CD4-positive, alpha-beta T cell (primary cell): ENCODE results near the gene FBXW12. TPM values are rescaled to one million over a fixed set of nuclear protein-coding genes. Genes with fewer than 3 reads are reported as not detected.

ENCODE experiments used
- ATAC-seq: fragments of 200-7000 bp; cut with Tn5 transposase; one replicate; pipeline ENCODE4 v1.10.0; 2022; ENCODE audit warnings: mild to moderate bottlenecking; ENCODE audit not compliant: poor library complexity
- CTCF ChIA-PET: fragments of 350-600 bp; sonication (Branson Sonifier 250); formaldehyde crosslinking; loops from one replicate; lab custom pipeline; 2021; ENCODE audit warnings: antibody characterized with exemption, inconsistent platforms; lab: Charles Lee
- POLR2A ChIA-PET: fragments of 350-600 bp; sonication (Branson Sonifier 250); formaldehyde crosslinking; loops from one replicate; lab custom pipeline; 2021; ENCODE audit warnings: antibody characterized with exemption, inconsistent platforms; lab: Charles Lee
- DNase-seq, 14 experiments: peaks; one replicate each; pipeline ENCODE4 v3.0.0-alpha.2; 2013 to 2020; ENCODE audit warnings: mixed read lengths in 2 of 14
- H3K27ac ChIP-seq, 2 donors: one replicate each; pipeline versions ENCODE4 v1.5.1 to v1.7.0; 2013; ENCODE audit warnings: low read length in 2 of 2, low read depth in 1 of 2, mild to moderate bottlenecking in 1 of 2
- H3K27me3 ChIP-seq, 2 experiments: 1 replicate in 1 of 2; 2 replicates in 1 of 2; pipeline versions ENCODE4 v1.6.1 to v1.7.0; 2013; ENCODE audit warnings: low read length in 2 of 2, control low read depth in 1 of 2, mild to moderate bottlenecking in 1 of 2, moderate library complexity in 1 of 2; ENCODE audit not compliant: insufficient read depth in 2 of 2, control insufficient read depth in 1 of 2
- H3K36me3 ChIP-seq: one replicate; pipeline ENCODE4 v1.6.1; 2013; ENCODE audit warnings: low read length, control low read depth; ENCODE audit not compliant: insufficient read depth
- H3K4me1 ChIP-seq: one replicate; pipeline ENCODE4 v1.6.1; 2013; ENCODE audit warnings: low read length, control low read depth; ENCODE audit not compliant: insufficient read depth
- H3K4me3 ChIP-seq: one replicate; pipeline ENCODE4 v1.5.1; 2013; ENCODE audit warnings: mild to moderate bottlenecking, low read length, moderate library complexity
- H3K9me3 ChIP-seq, 2 experiments: 1 replicate in 1 of 2; 2 replicates in 1 of 2; pipeline versions ENCODE4 v1.6.1 to v1.7.0; 2013; ENCODE audit warnings: low read length in 2 of 2, mild to moderate bottlenecking in 2 of 2, control low read depth in 1 of 2, moderate library complexity in 1 of 2; ENCODE audit not compliant: control insufficient read depth in 1 of 2, insufficient read depth in 1 of 2
- H3K27ac Mint-ChIP-seq: one replicate; pipeline ENCODE4 v1.8.0; 2020; ENCODE audit warnings: mixed read lengths
- H3K27me3 Mint-ChIP-seq: one replicate; pipeline ENCODE4 v1.8.0; 2021; ENCODE audit warnings: mixed read lengths
- H3K36me3 Mint-ChIP-seq: one replicate; pipeline ENCODE4 v1.8.0; 2021; ENCODE audit warnings: low read depth, mixed read lengths
- H3K4me1 Mint-ChIP-seq: one replicate; pipeline ENCODE4 v1.8.0; 2021; ENCODE audit warnings: low read depth, mixed read lengths
- H3K4me3 Mint-ChIP-seq: one replicate; pipeline ENCODE4 v1.8.0; 2020; ENCODE audit warnings: mild to moderate bottlenecking, mixed read lengths
- H3K9me3 Mint-ChIP-seq: one replicate; pipeline ENCODE4 v1.8.0; 2020; ENCODE audit warnings: mixed read lengths
- CTCF ChIP-seq: fragments of 200-600 bp; IDR thresholded peaks from one replicate; pipeline ENCODE4 v1.8.0; 2022; ENCODE audit warnings: antibody characterized with exemption, mild to moderate bottlenecking
- intact Hi-C, 2 experiments: fragments of 100-400 bp; cut with DNase I in 1 of 2; cut with micrococcal nuclease in 1 of 2; formaldehyde crosslinking; loops; one replicate each; pipeline versions ENCODE4 v1.15.1 to v1.9.0; 2023 to 2025; cut with DNase I, micrococcal nuclease
- total RNA-seq, 174 experiments: library from RNA in 2 of 174; stranded (reverse) in 2 of 174; gene quantifications; one replicate each; pipeline ENCODE4 v1.2.3 and lab custom pipeline; 2021 to 2026

FBXW12 gene
- total RNA-seq, 2 experiments from 2014 or later, result not detected

- CTCF ChIA-PET, result interaction anchor here (5.1 kb wide), 1 partner anchor 39 kb away, joined by 118 read pairs; no protein-coding TSS in a partner anchor
- no peak overlapping the region for H3K27ac Mint-ChIP-seq
Measured at GRCh38 chr3:48397767-48398681, 26.0 kb downstream of the FBXW12 start.

GRCh38 chr3:48398701-48399386, 26.8 kb downstream of the FBXW12 start:
- POLR2A ChIA-PET, result interaction anchor here (3.1 kb wide), 1 partner anchor 37 kb away, joined by 37 read pairs; no protein-coding TSS in a partner anchor
- peak in 1 of 14 experiments; percentile 8 for DNase-seq
- Mint-ChIP-seq H3K4me1 (no peaks in the 10 kb centered on the region), H3K36me3 (no peaks in the 10 kb centered on the region), H3K4me3 (no peak overlapping the region), H3K27me3 (peaks cover 10% of the 10 kb centered on the region), H3K9me3 (no peaks in the 10 kb centered on the region), H3K27ac (no peak overlapping the region)
- no peaks in the 10 kb centered on the region for H3K4me1 ChIP-seq
- intact Hi-C loops, result no loop called here
- no peak overlapping the region for H3K27ac ChIP-seq
- CTCF ChIA-PET, result interaction anchor here (5.1 kb wide), 1 partner anchor 38 kb away, joined by 118 read pairs; no protein-coding TSS in a partner anchor
- H3K36me3 ChIP-seq, result no peaks in the 10 kb centered on the region
- no peaks in the 10 kb centered on the region for H3K27me3 ChIP-seq
- ATAC-seq, result no peak
- H3K4me3 ChIP-seq, result no peak overlapping the region
- TF ChIP-seq CTCF, result no peak
- no peaks in the 10 kb centered on the region for H3K9me3 ChIP-seq

More at GRCh38 chr3:48397767-48398681, 26.0 kb downstream of the FBXW12 start:
- intact Hi-C loops, result no loop called here
- H3K9me3 ChIP-seq, result no peaks in the 10 kb centered on the region
- DNase-seq, result no peak
- H3K36me3 Mint-ChIP-seq, result no peaks in the 10 kb centered on the region
- H3K4me1 ChIP-seq, result no peaks in the 10 kb centered on the region
- H3K27me3 ChIP-seq, result no peaks in the 10 kb centered on the region
- peaks cover 14% of the 10 kb centered on the region for H3K27me3 Mint-ChIP-seq
- no peaks in the 10 kb centered on the region for H3K36me3 ChIP-seq
- no peak overlapping the region for H3K27ac ChIP-seq
- no peak for ATAC-seq
- no peaks in the 10 kb centered on the region for H3K4me1 Mint-ChIP-seq
- H3K4me3 ChIP-seq, result no peak overlapping the region
- H3K4me3 Mint-ChIP-seq, result no peak overlapping the region
- POLR2A ChIA-PET, result no interaction called here
- no peaks in the 10 kb centered on the region for H3K9me3 Mint-ChIP-seq
- no peak for TF ChIP-seq CTCF

GRCh38 chr3:48399387-48400172, 27.6 kb downstream of the FBXW12 start:
- no peak for ATAC-seq
- no peak for TF ChIP-seq CTCF
- Mint-ChIP-seq H3K27me3 (peaks cover 7% of the 10 kb centered on the region), H3K4me3 (no peak overlapping the region), H3K27ac (no peak overlapping the region), H3K4me1 (no peaks in the 10 kb centered on the region), H3K9me3 (no peaks in the 10 kb centered on the region), H3K36me3 (no peaks in the 10 kb centered on the region)
- no peak overlapping the region for H3K27ac ChIP-seq
- peak in 1 of 14 experiments; percentile 18 for DNase-seq
- intact Hi-C loops, result loop anchor here in 1 of 2 experiments (2.0 kb wide), 1 partner anchor 209 kb away; the partner anchor contains the start of gene UQCRC1
- H3K4me3 ChIP-seq, result no peak overlapping the region
- no peaks in the 10 kb centered on the region for H3K27me3 ChIP-seq
- ChIA-PET POLR2A (interaction anchor here (3.1 kb wide), 1 partner anchor 36 kb away, joined by 37 read pairs; no protein-coding TSS in a partner anchor), CTCF (interaction anchor here (1.2 to 5.1 kb wide), 6 partner anchors 16 to 149 kb away, joined by 4 to 118 read pairs (median 6); no protein-coding TSS in a partner anchor)
- no peaks in the 10 kb centered on the region for H3K9me3 ChIP-seq
- H3K36me3 ChIP-seq, result no peaks in the 10 kb centered on the region
- no peaks in the 10 kb centered on the region for H3K4me1 ChIP-seq
